HG03175 (cell line): Measurements from ENCODE around the gene CLPTM1L.
"Not testable (repeated sequence)": the region's sequence is repeated elsewhere in the genome, so short reads cannot be mapped to it uniquely, and the experiment has no call there.

ENCODE experiments used
- ATAC-seq: cut with Tn5 transposase; IDR thresholded peaks from one replicate; pipeline ENCODE4 v1.9.1; 2021; ENCODE audit warnings: mild to moderate bottlenecking, moderate library complexity; ENCODE audit not compliant: unreplicated experiment

The CLPTM1L gene

DNA sequence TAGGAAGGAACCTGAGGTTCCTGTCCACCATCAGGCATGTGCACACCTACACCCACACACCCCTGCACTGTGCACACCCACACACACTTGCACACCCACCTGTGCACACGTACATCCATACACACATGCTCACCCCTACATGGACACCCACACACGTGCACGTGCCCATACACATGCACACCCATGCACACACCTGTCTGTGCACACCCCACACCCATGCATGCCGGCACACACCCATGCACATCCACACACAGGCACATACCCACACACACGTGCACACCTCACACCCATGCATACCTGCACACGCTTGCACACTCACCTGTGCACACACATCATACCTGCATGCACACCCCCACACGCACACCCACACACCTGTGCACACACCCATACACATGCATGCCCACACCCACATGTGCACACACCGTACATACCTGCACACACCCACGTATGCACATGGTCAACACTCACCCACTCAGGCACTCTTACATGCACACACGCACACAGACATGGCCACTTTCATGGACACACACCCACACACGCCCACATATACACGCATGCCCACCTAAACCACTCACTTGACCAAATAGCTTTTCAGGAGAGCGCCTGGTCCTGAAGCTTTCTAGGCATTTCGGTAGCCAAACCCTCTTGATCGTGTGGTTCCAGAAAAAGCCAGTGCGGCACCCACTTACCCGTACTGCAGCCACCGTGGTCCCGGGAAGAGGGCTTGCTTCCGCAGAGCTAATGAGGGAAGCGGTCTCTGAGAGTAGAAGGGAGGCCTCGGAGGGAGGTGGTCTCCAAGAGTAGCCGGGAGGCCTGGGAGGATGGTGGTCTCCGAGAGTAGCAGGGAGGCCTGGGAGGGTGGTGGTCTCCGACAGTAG is 36.7 kb upstream of the CLPTM1L start:
- no peak for ATAC-seq

DNA sequence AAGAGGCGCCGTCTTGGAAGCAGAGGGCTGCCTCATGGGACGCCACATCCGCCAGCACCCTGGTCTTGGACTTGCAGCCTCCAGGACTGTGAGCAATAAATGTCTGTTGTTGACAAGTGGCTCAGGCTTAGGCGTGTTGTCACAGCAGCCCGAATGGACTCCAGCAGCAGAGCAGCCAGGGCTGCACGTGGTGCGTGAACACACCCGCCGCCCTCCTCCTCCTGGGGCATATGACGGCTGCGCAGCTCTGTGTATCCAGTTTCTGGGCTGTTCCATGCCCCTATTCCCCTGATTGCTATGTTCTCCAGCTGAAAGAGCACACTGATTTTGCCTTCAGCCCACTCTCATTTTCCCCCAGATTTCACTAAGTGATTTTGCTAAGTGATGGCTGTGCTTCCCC is 36.0 kb upstream of the CLPTM1L start:
- no peak for ATAC-seq

- ATAC-seq: peak; percentile 94
Observed at GRCh38 chr5:1380011-1380817, 35.3 kb upstream of the CLPTM1L start.

DNA sequence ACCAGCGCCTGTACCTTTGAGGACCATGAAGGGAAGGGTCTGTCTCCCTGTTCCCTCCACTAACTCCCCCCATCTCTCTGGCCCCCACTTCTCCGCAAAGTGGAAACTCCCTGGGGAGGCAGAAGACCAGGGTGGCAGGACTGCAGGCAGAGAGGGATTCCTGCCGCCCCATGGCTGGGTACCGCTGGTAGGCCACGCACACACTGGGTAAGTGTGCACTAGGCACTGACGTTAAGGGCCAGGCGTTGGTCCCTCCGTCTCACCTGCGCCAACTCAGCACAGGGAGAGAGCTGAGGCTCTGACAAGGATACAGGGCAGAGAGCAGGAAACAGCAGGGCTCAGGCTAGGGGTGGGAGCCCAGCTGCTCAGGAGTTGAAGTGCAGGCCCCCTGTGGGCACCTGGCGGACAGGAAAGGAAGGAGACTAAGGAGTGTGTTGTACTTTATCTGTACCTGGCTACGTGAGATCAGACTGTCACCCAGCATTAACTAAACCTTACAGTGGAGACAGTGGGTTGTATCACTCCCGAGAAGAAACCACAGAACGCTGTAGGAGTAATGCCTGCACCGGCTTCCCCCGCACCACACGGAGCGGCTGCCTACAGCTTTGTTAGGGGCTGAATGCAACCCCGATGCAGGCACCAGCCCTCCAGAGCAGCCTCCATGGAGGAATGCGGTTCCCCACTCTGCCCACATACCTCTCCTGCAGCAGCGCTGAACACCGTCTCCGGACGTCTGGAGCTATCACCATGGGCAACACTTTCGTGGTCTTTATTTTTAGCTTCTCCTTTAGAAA is 34.2 kb upstream of the CLPTM1L start:
- ATAC-seq: no peak

- ATAC-seq: no peak
Observed at GRCh38 chr5:1378096-1378495, 33.2 kb upstream of the CLPTM1L start.

- ATAC-seq: no peak
Observed at GRCh38 chr5:1376981-1377380, 32.1 kb upstream of the CLPTM1L start.

DNA sequence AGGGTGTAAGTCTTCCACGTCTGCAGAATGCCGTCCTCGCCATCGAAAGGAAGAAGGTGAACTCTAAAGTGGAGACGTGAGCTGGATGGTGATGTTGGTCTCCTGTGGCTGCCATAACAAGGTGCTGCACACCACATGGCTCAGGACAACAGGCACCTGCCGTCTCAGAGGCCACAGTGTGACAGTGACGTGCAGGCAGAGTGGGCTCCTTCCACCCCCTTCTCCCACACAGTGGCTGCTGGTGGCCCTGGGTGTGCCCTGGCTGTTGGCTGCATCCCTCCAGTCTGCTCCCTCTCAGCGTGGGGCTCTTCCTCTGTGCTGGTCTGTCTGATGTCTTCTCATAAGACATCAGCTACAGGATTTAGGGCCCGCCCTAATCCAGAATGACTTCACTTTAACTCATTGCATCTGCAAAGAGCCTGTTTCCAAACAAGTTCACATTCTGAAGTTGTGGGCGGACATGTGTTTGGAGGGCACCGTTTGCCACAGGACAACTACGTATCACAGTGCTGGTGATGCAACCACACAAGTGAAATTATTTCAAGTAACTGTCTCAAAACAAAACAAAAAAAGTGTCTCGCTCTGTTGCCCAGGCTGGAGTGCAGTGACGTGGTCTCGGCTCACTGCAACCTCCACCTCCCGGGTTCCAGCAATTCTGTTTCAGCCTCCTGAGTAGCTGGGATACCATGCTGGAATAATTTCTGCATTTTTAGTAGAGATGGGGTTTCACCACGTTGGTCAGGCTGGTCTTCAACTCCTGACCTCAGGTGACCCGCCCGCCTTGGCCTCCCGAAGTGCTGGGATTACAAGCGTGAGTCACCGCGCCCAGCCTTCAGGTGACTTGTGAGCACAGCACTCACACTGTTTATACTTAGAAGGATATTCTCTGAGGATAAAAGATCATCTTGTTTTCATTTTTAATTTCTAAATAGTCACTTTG is 31.2 kb upstream of the CLPTM1L start:
- no peak for ATAC-seq

- ATAC-seq: no peak
Observed at GRCh38 chr5:1374679-1375055, 29.8 kb upstream of the CLPTM1L start.

DNA sequence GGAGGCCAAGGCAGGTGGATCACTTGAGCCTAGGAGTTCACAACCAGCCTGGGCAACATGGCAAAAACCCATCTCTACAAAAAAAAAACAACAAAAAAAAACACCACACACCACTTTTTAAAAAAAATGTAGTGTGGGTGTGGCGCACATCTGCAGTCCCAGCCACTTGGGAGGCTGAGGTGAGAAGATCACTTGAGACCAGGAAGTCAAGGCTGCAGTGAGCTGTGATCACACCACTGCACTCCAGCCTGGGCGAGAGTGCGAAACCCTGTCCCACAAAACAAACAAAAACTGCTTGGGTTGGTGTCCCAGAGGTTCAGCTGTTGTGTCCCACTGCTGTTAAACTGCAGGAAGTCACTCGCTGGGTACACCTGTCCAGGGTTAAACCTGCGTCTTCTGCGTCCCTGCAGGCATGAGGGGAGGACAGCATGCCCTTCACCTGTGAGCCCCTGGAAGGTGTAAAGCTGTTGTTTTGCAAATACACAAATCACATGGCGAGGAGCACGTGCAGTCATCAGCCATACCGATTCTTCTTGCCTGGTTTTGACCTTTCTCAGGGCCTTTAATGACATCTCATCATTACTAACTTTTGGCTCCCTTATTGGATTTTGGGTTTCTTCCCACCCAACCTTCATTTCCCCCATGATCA is 29.3 kb upstream of the CLPTM1L start:
- no peak for ATAC-seq

DNA sequence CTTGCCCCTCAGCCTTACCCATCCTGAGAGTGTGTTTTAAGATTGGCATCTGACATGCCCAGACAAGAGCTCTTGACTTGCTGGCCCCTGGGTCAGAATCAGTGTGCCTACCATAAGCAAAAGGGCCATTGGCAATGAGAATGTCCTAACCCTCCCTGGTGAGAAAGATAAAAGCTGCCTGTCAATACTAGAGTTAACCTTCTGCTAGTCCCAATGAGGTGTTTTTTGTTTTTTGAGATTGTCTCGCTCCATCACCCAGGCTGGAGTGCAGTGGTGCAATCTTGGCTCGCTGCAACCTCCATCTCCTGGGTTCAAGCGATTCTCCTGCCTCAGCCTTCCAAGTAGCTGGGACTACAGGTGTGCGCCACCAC is 27.1 kb upstream of the CLPTM1L start:
- ATAC-seq: not testable (repeated sequence)

DNA sequence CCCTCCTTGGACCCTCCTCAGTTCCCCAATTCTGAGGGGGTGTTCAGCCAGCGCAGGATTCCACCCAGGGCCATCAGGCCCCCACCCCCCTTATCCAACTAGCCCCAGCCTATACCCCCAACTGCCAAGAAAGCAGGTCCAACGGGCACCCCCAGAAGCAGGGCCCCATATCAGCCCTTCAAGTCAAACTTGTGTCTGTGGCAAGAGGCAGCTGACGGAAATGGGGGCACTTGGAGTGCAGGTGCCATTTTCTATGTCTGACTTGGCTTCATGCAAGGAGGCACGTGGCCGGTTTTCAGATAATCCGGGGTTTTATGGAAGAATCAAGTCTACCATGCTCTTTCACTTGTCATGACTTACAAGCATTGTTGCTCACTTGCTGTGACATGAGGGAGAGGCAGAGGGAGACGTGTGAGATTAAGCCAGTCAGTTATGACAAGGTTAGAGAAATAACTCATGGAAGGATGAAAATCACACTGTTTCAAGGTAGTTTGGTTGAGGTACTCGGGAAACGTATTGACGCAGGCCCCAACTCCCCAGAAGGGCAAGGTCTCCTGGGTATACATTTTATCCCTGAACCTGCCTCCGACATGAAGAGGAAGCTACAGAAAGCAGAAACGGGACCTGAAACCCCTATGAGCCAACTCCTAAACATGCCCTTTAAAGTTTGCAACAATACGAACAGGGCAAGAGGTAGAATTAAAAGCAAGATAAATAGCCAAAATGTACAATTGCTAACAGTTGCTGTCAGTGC is 26.5 kb upstream of the CLPTM1L start:
- ATAC-seq: no peak

GRCh38 chr5:1370006-1370405 is 25.1 kb upstream of the CLPTM1L start:
- no peak for ATAC-seq

- ATAC-seq: no peak
Observed at GRCh38 chr5:1368756-1369155, 23.9 kb upstream of the CLPTM1L start.

- ATAC-seq: no peak
Observed at GRCh38 chr5:1368236-1368635, 23.3 kb upstream of the CLPTM1L start.

GRCh38 chr5:1367149-1367548 is 22.2 kb upstream of the CLPTM1L start:
- ATAC-seq: no peak

GRCh38 chr5:1366514-1366913 is 21.6 kb upstream of the CLPTM1L start:
- ATAC-seq: no peak

DNA sequence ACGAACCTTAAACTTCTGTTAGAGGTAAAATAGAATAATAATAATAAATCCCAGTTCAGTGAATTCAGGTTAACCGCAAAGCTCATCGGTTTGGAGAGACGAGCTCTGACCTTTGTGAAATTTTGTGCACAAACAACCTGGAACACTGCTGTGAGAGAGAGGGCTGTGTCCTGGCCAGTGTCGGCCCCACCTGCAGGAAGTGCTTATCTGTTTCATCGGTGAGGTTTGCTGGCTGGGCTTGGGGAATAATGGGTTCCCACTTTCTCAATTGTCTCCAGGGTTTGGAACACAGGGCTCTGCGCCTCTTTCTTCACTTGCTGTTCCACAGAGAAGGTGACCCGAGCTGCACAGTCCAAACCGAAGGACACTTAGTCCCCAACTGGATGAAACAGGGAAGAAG is 19.3 kb upstream of the CLPTM1L start:
- ATAC-seq: no peak

DNA sequence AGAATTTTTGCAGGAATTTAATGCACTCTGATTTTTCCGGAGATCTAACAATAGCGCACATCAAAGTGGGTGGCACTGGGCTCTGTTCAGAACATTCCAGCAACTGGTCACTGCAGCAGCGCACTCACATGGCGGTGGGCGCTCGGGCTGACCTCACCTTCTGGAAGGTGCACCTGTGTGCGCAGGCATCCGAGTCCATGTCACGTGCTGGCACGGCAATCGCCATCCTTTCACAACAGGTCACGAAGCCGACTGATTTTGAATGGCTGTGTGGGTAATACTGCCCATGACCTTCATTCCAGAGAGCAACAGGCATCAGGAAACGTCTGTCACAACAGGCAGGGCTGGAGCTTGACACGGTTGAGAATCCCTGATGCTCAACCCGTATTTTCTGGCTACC is 18.7 kb upstream of the CLPTM1L start:
- ATAC-seq: no peak

DNA sequence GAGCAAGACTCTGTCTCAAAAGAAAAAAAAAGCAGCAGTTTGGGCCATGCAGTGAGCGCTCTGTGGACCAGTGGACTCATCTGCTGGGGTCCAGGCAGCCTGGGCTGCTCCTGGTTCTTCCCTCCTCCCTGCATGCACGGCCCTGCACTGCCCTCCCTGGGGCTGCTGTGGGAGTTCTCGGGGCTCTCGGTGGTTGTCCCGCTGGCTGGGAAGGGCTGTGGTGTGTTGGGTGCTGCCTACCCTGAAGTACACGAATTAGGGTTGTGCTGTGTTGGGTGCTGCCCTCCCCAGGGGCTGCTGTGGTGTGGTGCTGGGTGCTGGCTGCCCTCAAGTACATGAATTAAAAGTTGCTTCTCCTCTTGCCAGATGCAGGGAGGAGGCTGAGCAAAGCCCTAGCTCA is 18.3 kb upstream of the CLPTM1L start:
- no peak for ATAC-seq
